ENCODE results near the gene NCOR1. TPM values are rescaled to one million over a fixed set of nuclear protein-coding genes. Genes with fewer than 3 reads are reported as not detected.

The NCOR1 gene
- total RNA-seq, 2 experiments from 2014 or later: 118 TPM

- no peak overlapping the region for H3K4me3 ChIP-seq (ENCODE audit: low read length)
- peaks cover 27% of the 10 kb centered on the region for H3K4me1 ChIP-seq (ENCODE audit: insufficient read depth, low read length)
- peaks cover 55% of the 10 kb centered on the region for H3K36me3 Mint-ChIP-seq (ENCODE audit: low read depth)
- peak overlapping the region; percentile 95 for H3K4me3 Mint-ChIP-seq
- CTCF ChIA-PET: interaction anchor here (1.6 kb wide), 1 partner anchor 24 kb away, joined by 5 read pairs; no protein-coding TSS in a partner anchor
- TF ChIP-seq, protein P1, sequence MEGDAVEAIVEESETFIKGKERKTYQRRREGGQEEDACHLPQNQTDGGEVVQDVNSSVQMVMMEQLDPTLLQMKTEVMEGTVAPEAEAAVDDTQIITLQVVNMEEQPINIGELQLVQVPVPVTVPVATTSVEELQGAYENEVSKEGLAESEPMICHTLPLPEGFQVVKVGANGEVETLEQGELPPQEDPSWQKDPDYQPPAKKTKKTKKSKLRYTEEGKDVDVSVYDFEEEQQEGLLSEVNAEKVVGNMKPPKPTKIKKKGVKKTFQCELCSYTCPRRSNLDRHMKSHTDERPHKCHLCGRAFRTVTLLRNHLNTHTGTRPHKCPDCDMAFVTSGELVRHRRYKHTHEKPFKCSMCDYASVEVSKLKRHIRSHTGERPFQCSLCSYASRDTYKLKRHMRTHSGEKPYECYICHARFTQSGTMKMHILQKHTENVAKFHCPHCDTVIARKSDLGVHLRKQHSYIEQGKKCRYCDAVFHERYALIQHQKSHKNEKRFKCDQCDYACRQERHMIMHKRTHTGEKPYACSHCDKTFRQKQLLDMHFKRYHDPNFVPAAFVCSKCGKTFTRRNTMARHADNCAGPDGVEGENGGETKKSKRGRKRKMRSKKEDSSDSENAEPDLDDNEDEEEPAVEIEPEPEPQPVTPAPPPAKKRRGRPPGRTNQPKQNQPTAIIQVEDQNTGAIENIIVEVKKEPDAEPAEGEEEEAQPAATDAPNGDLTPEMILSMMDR (IDR thresholded peaks at IDR 0.05): no peak
- no peaks in the 10 kb centered on the region for H3K27me3 ChIP-seq (ENCODE audit: control insufficient read depth in 1 of 2, insufficient read depth in 2 of 2, low read length in 2 of 2)
- H3K4me1 Mint-ChIP-seq (ENCODE audit: low read depth): peaks cover 33% of the 10 kb centered on the region
- intact Hi-C loops (cut with DNase I, micrococcal nuclease): loop anchor here (1.0 to 2.0 kb wide), 3 partner anchors 170 to 741 kb away; no protein-coding TSS in a partner anchor
- peak overlapping the region; percentile 88 for H3K27ac Mint-ChIP-seq
- DNase-seq (no peak), ATAC-seq (ENCODE audit: poor library complexity) (no peak)
- POLR2A ChIA-PET: interaction anchor here (1.1 to 2.2 kb wide), 3 partner anchors 14 to 53 kb away, joined by 3 to 5 read pairs (median 4); partner anchors contain the start of gene ADORA2B
- no peak overlapping the region for H3K27ac ChIP-seq (ENCODE audit: low read depth in 1 of 2, low read length in 2 of 2)
- peaks cover 29% of the 10 kb centered on the region for H3K36me3 ChIP-seq (ENCODE audit: insufficient read depth, low read length)
- H3K9me3 ChIP-seq (ENCODE audit: control insufficient read depth in 1 of 2, insufficient read depth in 1 of 2, low read length in 2 of 2): no peaks in the 10 kb centered on the region
- H3K9me3 Mint-ChIP-seq: no peaks in the 10 kb centered on the region
- no peaks in the 10 kb centered on the region for H3K27me3 Mint-ChIP-seq
These were observed 217.2 kb downstream of the NCOR1 start for GRCh38 chr17:15998031-15998562.

- DNase-seq (no peak), ATAC-seq (ENCODE audit: poor library complexity) (no peak)
- Mint-ChIP-seq H3K4me3 (no peak overlapping the region), H3K9me3 (no peaks in the 10 kb centered on the region), H3K4me1 (ENCODE audit: low read depth) (peaks cover 24% of the 10 kb centered on the region), H3K27ac (no peak overlapping the region), H3K36me3 (ENCODE audit: low read depth) (peaks cover 50% of the 10 kb centered on the region), H3K27me3 (no peaks in the 10 kb centered on the region)
- Histone ChIP-seq H3K4me3 (ENCODE audit: low read length) (no peak overlapping the region), H3K9me3 (ENCODE audit: control insufficient read depth in 1 of 2, insufficient read depth in 1 of 2, low read length in 2 of 2) (no peaks in the 10 kb centered on the region), H3K4me1 (ENCODE audit: insufficient read depth, low read length) (peaks cover 23% of the 10 kb centered on the region), H3K36me3 (ENCODE audit: insufficient read depth, low read length) (peaks cover 11% of the 10 kb centered on the region), H3K27ac (ENCODE audit: low read depth in 1 of 2, low read length in 2 of 2) (no peak overlapping the region), H3K27me3 (ENCODE audit: control insufficient read depth in 1 of 2, insufficient read depth in 2 of 2, low read length in 2 of 2) (no peaks in the 10 kb centered on the region)
- CTCF ChIA-PET: interaction anchor here (1.1 kb wide), 1 partner anchor 10 kb away, joined by 4 read pairs; no protein-coding TSS in a partner anchor
- POLR2A ChIA-PET: interaction anchor here (0.7 kb wide), 1 partner anchor 26 kb away, joined by 3 read pairs; no protein-coding TSS in a partner anchor
- TF ChIP-seq, protein P1 (IDR thresholded peaks at IDR 0.05): no peak
- intact Hi-C loops (cut with DNase I, micrococcal nuclease): no loop called here
These were observed 219.0 kb downstream of the NCOR1 start for GRCh38 chr17:15996322-15996721.

DNA sequence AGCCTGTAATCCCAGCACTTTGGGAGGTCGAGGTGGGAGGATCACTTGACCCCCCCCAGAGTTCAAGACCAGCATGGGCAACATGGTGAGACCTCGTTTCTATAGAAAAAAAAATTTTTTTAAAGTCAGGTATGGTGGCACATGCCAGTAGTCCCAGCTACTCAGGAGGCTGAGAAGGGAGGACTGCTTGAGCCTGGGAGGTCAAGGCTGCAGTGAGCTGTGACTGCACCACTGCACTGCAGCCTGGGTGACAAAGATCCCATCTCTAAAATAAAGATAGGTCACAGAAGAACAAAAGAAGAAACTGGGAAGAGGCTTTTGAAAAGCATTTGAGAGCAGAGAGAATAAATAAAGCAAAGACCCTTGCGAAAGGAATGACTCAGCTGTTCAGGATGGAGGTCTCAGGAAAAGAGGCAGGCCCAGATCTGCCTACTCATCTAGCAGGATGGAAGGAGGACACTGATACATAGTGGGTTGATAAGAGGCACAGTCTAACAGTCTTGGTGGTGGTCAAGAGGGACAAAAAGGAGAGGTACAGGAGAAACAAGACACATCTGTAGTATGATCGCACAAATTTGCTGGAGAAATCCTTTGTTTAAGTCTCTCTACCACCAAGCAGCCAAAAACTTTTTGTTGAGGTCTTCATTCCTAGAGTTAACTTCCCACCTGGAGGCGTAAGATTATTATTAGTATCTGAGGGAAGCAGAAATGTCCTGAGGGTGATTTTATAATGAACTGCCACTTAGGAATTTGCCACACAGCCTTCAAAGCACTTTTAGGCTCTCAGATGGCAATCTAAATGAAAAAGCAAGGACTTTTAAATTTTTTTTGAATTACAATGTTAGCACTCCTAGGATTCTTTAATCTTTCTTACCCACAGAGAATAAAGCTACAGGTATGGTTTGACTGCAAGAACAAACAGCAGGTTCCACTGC, 233.4 kb downstream of the NCOR1 start:
- ChIA-PET POLR2A (interaction anchor here (0.7 to 0.9 kb wide), 2 partner anchors 15 to 513 kb away, joined by 3 read pairs; no protein-coding TSS in a partner anchor), CTCF (no interaction called here)
- H3K4me1 ChIP-seq (ENCODE audit: insufficient read depth, low read length): no peaks in the 10 kb centered on the region
- Mint-ChIP-seq H3K36me3 (ENCODE audit: low read depth) (peaks cover 87% of the 10 kb centered on the region), H3K9me3 (no peaks in the 10 kb centered on the region), H3K4me3 (no peak overlapping the region), H3K27me3 (no peaks in the 10 kb centered on the region), H3K4me1 (ENCODE audit: low read depth) (peaks cover 6% of the 10 kb centered on the region), H3K27ac (peak overlapping the region; percentile 32)
- ATAC-seq (ENCODE audit: poor library complexity) (no peak), DNase-seq (no peak)
- peaks cover 54% of the 10 kb centered on the region for H3K36me3 ChIP-seq (ENCODE audit: insufficient read depth, low read length)
- no peak overlapping the region for H3K4me3 ChIP-seq (ENCODE audit: low read length)
- TF ChIP-seq, protein P1 (IDR thresholded peaks at IDR 0.05): no peak
- H3K9me3 ChIP-seq (ENCODE audit: control insufficient read depth in 1 of 2, insufficient read depth in 1 of 2, low read length in 2 of 2): no peaks in the 10 kb centered on the region
- H3K27me3 ChIP-seq (ENCODE audit: control insufficient read depth in 1 of 2, insufficient read depth in 2 of 2, low read length in 2 of 2): no peaks in the 10 kb centered on the region
- no peak overlapping the region for H3K27ac ChIP-seq (ENCODE audit: low read depth in 1 of 2, low read length in 2 of 2)
- intact Hi-C loops (cut with DNase I, micrococcal nuclease): no loop called here
